Liver (tissue), 9 donors: ENCODE measurements around the gene MAP3K21. TPM values are rescaled to one million over a fixed set of nuclear protein-coding genes. Genes with fewer than 3 reads are reported as not detected.

Experiments
- DNase-seq: peaks from one replicate; pipeline ENCODE4 v3.0.0-alpha.2; 2017; ENCODE audit warnings: low spot score
- H3K27ac ChIP-seq, 2 donors: one replicate each; pipeline ENCODE4 v1.7.0; 2013; ENCODE audit warnings: inconsistent platforms in 2 of 2, low read length in 2 of 2, control low read depth in 1 of 2, low read depth in 1 of 2, mild to moderate bottlenecking in 1 of 2
- H3K27me3 ChIP-seq, 4 donors: one replicate each; pipeline versions ENCODE4 v1.6.1 to v1.7.0; 2013; ENCODE audit warnings: low read length in 3 of 4, inconsistent platforms in 1 of 4, mild to moderate bottlenecking in 1 of 4, moderate library complexity in 1 of 4; ENCODE audit not compliant: control insufficient read depth in 4 of 4, insufficient read depth in 4 of 4
- H3K36me3 ChIP-seq, 4 donors: one replicate each; pipeline versions ENCODE4 v1.6.1 to v1.7.0; 2013; ENCODE audit warnings: low read length in 3 of 4, mild to moderate bottlenecking in 3 of 4, low read depth in 1 of 4, moderate library complexity in 1 of 4; ENCODE audit not compliant: control insufficient read depth in 4 of 4, insufficient read depth in 3 of 4
- H3K4me1 ChIP-seq, 4 donors: one replicate each; pipeline versions ENCODE4 v1.6.1 to v1.7.0; 2013; ENCODE audit warnings: low read length in 3 of 4, mild to moderate bottlenecking in 3 of 4, moderate library complexity in 1 of 4; ENCODE audit not compliant: control insufficient read depth in 4 of 4, insufficient read depth in 4 of 4
- H3K4me3 ChIP-seq, 3 donors: one replicate each; pipeline versions ENCODE4 v1.6.1 to v1.7.0; 2013; ENCODE audit warnings: low read length in 3 of 3, control low read depth in 1 of 3, low read depth in 1 of 3, mild to moderate bottlenecking in 1 of 3
- H3K9ac ChIP-seq, 2 donors: one replicate each; pipeline ENCODE4 v1.7.0; 2013; ENCODE audit warnings: low read length in 2 of 2, mild to moderate bottlenecking in 2 of 2, moderate library complexity in 2 of 2, control low read depth in 1 of 2, low read depth in 1 of 2
- H3K9me3 ChIP-seq, 4 donors: one replicate each; pipeline versions ENCODE4 v1.6.1 to v1.7.0; 2013; ENCODE audit warnings: low read length in 3 of 4; ENCODE audit not compliant: control insufficient read depth in 4 of 4
- ATF3 ChIP-seq: IDR thresholded peaks from 2 replicates; pipeline ENCODE4 v1.6.1; 2016; ENCODE audit warnings: antibody characterized with exemption
- EGR1 ChIP-seq, 2 donors: IDR thresholded peaks; 2 replicates each; pipeline ENCODE4 v1.6.1; 2016 to 2018; ENCODE audit warnings: antibody characterized with exemption in 2 of 2, low read depth in 2 of 2
- FOXA1 ChIP-seq: IDR thresholded peaks from 2 replicates; pipeline ENCODE4 v1.6.1; 2016; ENCODE audit warnings: antibody characterized with exemption
- FOXA2 ChIP-seq: IDR thresholded peaks from 2 replicates; pipeline ENCODE4 v1.6.1; 2016; ENCODE audit warnings: antibody characterized with exemption
- HNF4G ChIP-seq: IDR thresholded peaks from 2 replicates; pipeline ENCODE4 v1.6.1; 2016; ENCODE audit warnings: antibody characterized with exemption
- JUND ChIP-seq, 2 donors: IDR thresholded peaks; 2 replicates each; pipeline ENCODE4 v1.6.1; 2016; ENCODE audit warnings: antibody characterized with exemption in 2 of 2
- NR2F2 ChIP-seq: IDR thresholded peaks from 2 replicates; pipeline ENCODE4 v1.6.1; 2016; ENCODE audit warnings: antibody characterized with exemption
- RAD21 ChIP-seq, 2 donors: IDR thresholded peaks; 2 replicates each; pipeline ENCODE4 v1.6.1; 2016; ENCODE audit warnings: antibody characterized with exemption in 2 of 2, mild to moderate bottlenecking in 2 of 2
- REST ChIP-seq: IDR thresholded peaks from 2 replicates; pipeline ENCODE4 v1.6.1; 2016; ENCODE audit warnings: antibody characterized with exemption, mild to moderate bottlenecking
- RXRA ChIP-seq, 2 donors: IDR thresholded peaks; 2 replicates each; pipeline ENCODE4 v1.6.1; 2017 to 2018; ENCODE audit warnings: antibody characterized with exemption in 2 of 2, mild to moderate bottlenecking in 1 of 2
- SP1 ChIP-seq: IDR thresholded peaks from 2 replicates; pipeline ENCODE4 v1.6.1; 2018; ENCODE audit warnings: antibody characterized with exemption, mild to moderate bottlenecking
- YY1 ChIP-seq: IDR thresholded peaks from 2 replicates; pipeline ENCODE4 v1.6.1; 2016; ENCODE audit warnings: antibody characterized with exemption, mild to moderate bottlenecking
- ZBTB33 ChIP-seq: IDR thresholded peaks from 2 replicates; pipeline ENCODE4 v1.6.1; 2016; ENCODE audit warnings: antibody characterized with exemption
- WGBS: extraction: QIAGEN DNeasy Blood & Tissue Kit; methylation state at CpG from one replicate; pipeline ENCODE4 v1.1.7; 2013; 5-methylcytosine and 5-hydroxymethylcytosine counted together
- polyA plus RNA-seq, 2 donors: library from polyadenylated mRNA; stranded (reverse) in 1 of 2; unstranded in 1 of 2; fragments of 200-250 nt in 1 of 2; fragments of >200 nt in 1 of 2; fragmentation: Nextera tagmentation in 1 of 2; extraction: Ambion mirVana in 1 of 2; gene quantifications; one replicate each; pipeline versions ENCODE4 v1.2.1 to v1.2.3, GENCODE V29; 2013 to 2015
- total RNA-seq, 2 donors: library from RNA; depleted of rRNA; stranded (reverse); fragments of >200 nt; gene quantifications; one replicate each; pipeline ENCODE4 v1.2.3, GENCODE V29; 2014
- TF ChIP-seq, protein P1 (sequence below): IDR thresholded peaks from 2 replicates; pipeline ENCODE4 v1.6.1; 2016; ENCODE audit warnings: antibody characterized with exemption
- donor health status: healthy.
- donor health status: healthy.
- donor health status: healthy.
- donor health status: healthy.
- donor health status: healthy.

The MAP3K21 gene
- total and polyA plus RNA-seq, 4 donors = 0.51 to 7.3 (median 1.6) TPM

- TF ChIP-seq ZBTB33 = no peak
These were observed 21.6 kb downstream of the MAP3K21 start (continued) for GRCh38 chr1:233349137-233349536.

GRCh38 chr1:233354983-233355382 is 27.5 kb downstream of the MAP3K21 start:
- no peaks in the 10 kb centered on the region for H3K9me3 ChIP-seq
- no peak overlapping the region for H3K4me3 ChIP-seq
- DNase-seq = no peak
- H3K36me3 ChIP-seq = peaks cover 0 to 6% (median 2%) of the 10 kb centered on the region in 4 donors
- no peak overlapping the region for H3K27ac ChIP-seq
- H3K9ac ChIP-seq = no peak overlapping the region
- no peak for TF ChIP-seq FOXA2
- no peak for TF ChIP-seq RXRA (IDR thresholded peaks at IDR 0.05)
- no peak for TF ChIP-seq JUND (IDR thresholded peaks at IDR 0.05)
- no peak for TF ChIP-seq NR2F2
- TF ChIP-seq FOXA1 = no peak
- TF ChIP-seq EGR1 (IDR thresholded peaks at IDR 0.05; ENCODE audit: low read depth in 2 of 2) = no peak
- no peak for TF ChIP-seq ATF3
- no peak for TF ChIP-seq ZBTB33
- no peaks in the 10 kb centered on the region for H3K27me3 ChIP-seq
- peaks cover 0 to 26% (median 13%) of the 10 kb centered on the region in 4 donors for H3K4me1 ChIP-seq

GRCh38 chr1:233355841-233356704 is 28.5 kb downstream of the MAP3K21 start:
- WGBS = 74% methylated on average over 8 of the region's 8 CpGs
- Histone ChIP-seq H3K4me1 (peaks cover 2 to 35% (median 24%) of the 10 kb centered on the region in 4 donors), H3K4me3 (no peak overlapping the region), H3K27me3 (no peaks in the 10 kb centered on the region), H3K36me3 (peaks cover 0 to 6% (median 2%) of the 10 kb centered on the region in 4 donors), H3K27ac (no peak overlapping the region), H3K9me3 (no peaks in the 10 kb centered on the region), H3K9ac (no peak overlapping the region)
- TF ChIP-seq FOXA1 = no peak
- DNase-seq = no peak

DNA sequence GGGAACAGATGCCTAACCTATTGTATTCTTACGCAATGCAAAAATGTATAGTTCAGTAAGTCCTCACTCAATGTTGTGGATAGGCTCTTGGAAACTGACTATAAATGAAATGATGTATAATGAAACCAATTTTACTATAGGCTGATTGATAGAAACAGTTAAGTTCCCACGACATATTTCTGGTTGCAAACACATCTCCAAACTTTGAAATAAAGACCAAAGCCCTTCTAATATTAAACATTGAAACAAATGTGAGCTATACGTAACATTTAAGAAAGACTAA is 29.1 kb downstream of the MAP3K21 start:
- Histone ChIP-seq H3K27me3 (no peaks in the 10 kb centered on the region), H3K27ac (no peak overlapping the region), H3K4me3 (no peak overlapping the region), H3K9me3 (no peaks in the 10 kb centered on the region), H3K36me3 (peaks cover 0 to 6% (median 2%) of the 10 kb centered on the region in 4 donors), H3K9ac (no peak overlapping the region), H3K4me1 (peaks cover 2 to 40% (median 29%) of the 10 kb centered on the region in 4 donors)
- 93% methylated on average over 3 of the region's 3 CpGs for WGBS
- no peak for DNase-seq
- no peak for TF ChIP-seq ATF3
- TF ChIP-seq REST = no peak
- TF ChIP-seq RAD21 (IDR thresholded peaks at IDR 0.05) = no peak
- TF ChIP-seq HNF4G = no peak
- no peak for TF ChIP-seq YY1
- no peak for TF ChIP-seq RXRA (IDR thresholded peaks at IDR 0.05)
- TF ChIP-seq, protein P1, sequence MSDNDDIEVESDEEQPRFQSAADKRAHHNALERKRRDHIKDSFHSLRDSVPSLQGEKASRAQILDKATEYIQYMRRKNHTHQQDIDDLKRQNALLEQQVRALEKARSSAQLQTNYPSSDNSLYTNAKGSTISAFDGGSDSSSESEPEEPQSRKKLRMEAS = no peak
- no peak for TF ChIP-seq FOXA2
- TF ChIP-seq FOXA1 = no peak
- no peak for TF ChIP-seq JUND (IDR thresholded peaks at IDR 0.05)
- no peak for TF ChIP-seq ZBTB33
- no peak for TF ChIP-seq SP1
